ENCODE measurements around the gene SLC29A2.

- TF ChIP-seq GATA2 (IDR thresholded peaks at IDR 0.05; ENCODE audit: low read depth, low read length) (no peak), GATA3 (IDR thresholded peaks at IDR 0.05; ENCODE audit: low read depth, low read length) (no peak)
Measured at GRCh38 chr11:66322732-66323427, 48.7 kb downstream of the SLC29A2 start.

Measured in SH-SY5Y (cell line).